ENCODE data around the gene SSH2.

DNA sequence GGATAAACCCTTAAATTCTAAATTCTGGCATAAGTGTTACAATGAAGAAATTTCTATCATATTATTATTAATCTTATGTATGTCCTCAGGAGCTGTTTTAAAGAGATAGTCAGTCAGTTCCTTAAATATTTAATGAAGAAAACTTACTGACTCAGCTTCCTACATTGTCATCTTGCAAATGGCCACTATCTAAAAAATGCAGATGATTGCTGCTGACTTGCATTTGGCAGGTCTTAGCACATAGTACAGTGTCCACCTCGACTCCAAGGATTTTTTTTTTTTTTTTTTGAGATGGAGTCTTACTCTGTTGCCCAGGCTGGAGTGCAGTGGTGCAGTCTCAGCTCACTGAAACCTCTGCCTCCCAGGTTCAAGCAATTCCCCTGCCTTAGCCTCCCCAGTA is 252.2 kb downstream of the SSH2 start:
- TF ChIP-seq, protein P1, sequence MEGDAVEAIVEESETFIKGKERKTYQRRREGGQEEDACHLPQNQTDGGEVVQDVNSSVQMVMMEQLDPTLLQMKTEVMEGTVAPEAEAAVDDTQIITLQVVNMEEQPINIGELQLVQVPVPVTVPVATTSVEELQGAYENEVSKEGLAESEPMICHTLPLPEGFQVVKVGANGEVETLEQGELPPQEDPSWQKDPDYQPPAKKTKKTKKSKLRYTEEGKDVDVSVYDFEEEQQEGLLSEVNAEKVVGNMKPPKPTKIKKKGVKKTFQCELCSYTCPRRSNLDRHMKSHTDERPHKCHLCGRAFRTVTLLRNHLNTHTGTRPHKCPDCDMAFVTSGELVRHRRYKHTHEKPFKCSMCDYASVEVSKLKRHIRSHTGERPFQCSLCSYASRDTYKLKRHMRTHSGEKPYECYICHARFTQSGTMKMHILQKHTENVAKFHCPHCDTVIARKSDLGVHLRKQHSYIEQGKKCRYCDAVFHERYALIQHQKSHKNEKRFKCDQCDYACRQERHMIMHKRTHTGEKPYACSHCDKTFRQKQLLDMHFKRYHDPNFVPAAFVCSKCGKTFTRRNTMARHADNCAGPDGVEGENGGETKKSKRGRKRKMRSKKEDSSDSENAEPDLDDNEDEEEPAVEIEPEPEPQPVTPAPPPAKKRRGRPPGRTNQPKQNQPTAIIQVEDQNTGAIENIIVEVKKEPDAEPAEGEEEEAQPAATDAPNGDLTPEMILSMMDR (tag by site-specific recombination; IDR thresholded peaks at IDR 0.05): no peak
- no peak for TF ChIP-seq ZNF830 (tag by site-specific recombination; IDR thresholded peaks at IDR 0.05; ENCODE audit: low read depth)
- TF ChIP-seq ZNF629 (tag by site-specific recombination; IDR thresholded peaks at IDR 0.05): no peak
- no peak for TF ChIP-seq HOXA7 (CRISPR knock-in tag; IDR thresholded peaks at IDR 0.05; ENCODE audit: borderline replicate concordance)
- TF ChIP-seq ZBTB1 (tag by site-specific recombination; IDR thresholded peaks at IDR 0.05): no peak

All from HEK293 (cell line).